22Rv1 (cell line): ENCODE results near the gene RAB35.

ENCODE experiments used
- CTCF ChIP-seq: fragments of 450-650 bp; IDR thresholded peaks from 2 replicates; pipeline ENCODE4 v1.5.1; 2017; ENCODE audit warnings: mild to moderate bottlenecking
- ZFX ChIP-seq: fragments of 450-650 bp; IDR thresholded peaks from 2 replicates; pipeline ENCODE4 v1.6.1; 2017; ENCODE audit warnings: antibody characterized with exemption, borderline replicate concordance

- TF ChIP-seq CTCF (no peak; the same call in 1 of the 2 replicates), ZFX (no peak)
These were observed 22.1 kb downstream of the RAB35 start for GRCh38 chr12:120094485-120094884.
